Neuronal stem cell (in vitro differentiated cells): Measurements from ENCODE around the gene KLHDC4.
A peak's percentile ranks its signal among the peaks of the same experiment; 100 is the strongest.

Experiments used
- DNase-seq: peaks from one replicate; pipeline ENCODE4 v3.0.0-alpha.2; 2013; ENCODE audit warnings: low spot score
- H2AFZ ChIP-seq: one replicate; pipeline ENCODE4 v1.6.1; 2013; ENCODE audit warnings: mild to moderate bottlenecking, low read length, inconsistent platforms
- H2AK5ac ChIP-seq: 2 replicates; pipeline ENCODE4 v1.6.1; 2013; ENCODE audit warnings: low read depth, mild to moderate bottlenecking, inconsistent platforms, low read length, moderate library complexity, mixed read lengths
- H2BK120ac ChIP-seq: 2 replicates; pipeline ENCODE4 v1.6.1; 2013; ENCODE audit warnings: low read depth, mild to moderate bottlenecking, inconsistent platforms, low read length, moderate library complexity, mixed read lengths
- H2BK12ac ChIP-seq: one replicate; pipeline ENCODE4 v1.6.1; 2013; ENCODE audit warnings: low read length, inconsistent platforms
- H2BK15ac ChIP-seq: 2 replicates; pipeline ENCODE4 v1.6.1; 2013; ENCODE audit warnings: mild to moderate bottlenecking, low read length, inconsistent platforms, mixed read lengths
- H2BK5ac ChIP-seq: one replicate; pipeline ENCODE4 v1.6.1; 2013; ENCODE audit warnings: inconsistent platforms, mild to moderate bottlenecking, low read length, moderate library complexity
- H3K14ac ChIP-seq: one replicate; pipeline ENCODE4 v1.6.1; 2013; ENCODE audit warnings: low read length, inconsistent platforms
- H3K18ac ChIP-seq: 2 replicates; pipeline ENCODE4 v1.6.1; 2013; ENCODE audit warnings: low read length, inconsistent platforms
- H3K23ac ChIP-seq: 2 replicates; pipeline ENCODE4 v1.6.1; 2013; ENCODE audit warnings: low read depth, mild to moderate bottlenecking, mixed read lengths, low read length, inconsistent platforms; ENCODE audit not compliant: poor library complexity
- H3K27ac ChIP-seq: replicated peaks from 3 replicates; pipeline ENCODE4 v1.5.1; 2013; ENCODE audit warnings: low read length, inconsistent platforms
- H3K27me3 ChIP-seq, 3 experiments: 2 replicates each; pipeline ENCODE4 v1.6.1; 2013; ENCODE audit warnings: low read length in 3 of 3, mild to moderate bottlenecking in 2 of 3, inconsistent platforms in 1 of 3, low read depth in 1 of 3, mixed read lengths in 1 of 3, moderate library complexity in 1 of 3; ENCODE audit not compliant: control insufficient read depth in 3 of 3, insufficient read depth in 3 of 3
- H3K36me3 ChIP-seq, 2 donors: replicated peaks in 1 of 2; 2 replicates each; pipeline ENCODE4 v1.6.1; 2013; ENCODE audit warnings: low read length in 2 of 2; ENCODE audit not compliant: control insufficient read depth in 2 of 2, insufficient read depth in 2 of 2
- H3K4ac ChIP-seq: 2 replicates; pipeline ENCODE4 v1.6.1; 2013; ENCODE audit warnings: inconsistent platforms, mild to moderate bottlenecking, low read length, moderate library complexity
- H3K4me1 ChIP-seq, 2 donors: 1 replicate in 1 of 2; 2 replicates in 1 of 2; pipeline ENCODE4 v1.6.1; 2013; ENCODE audit warnings: low read length in 2 of 2, low read depth in 1 of 2; ENCODE audit not compliant: control insufficient read depth in 2 of 2, insufficient read depth in 1 of 2
- H3K4me2 ChIP-seq: one replicate; pipeline ENCODE4 v1.6.1; 2013; ENCODE audit warnings: mild to moderate bottlenecking, low read length, inconsistent platforms; ENCODE audit not compliant: insufficient read depth, poor library complexity, severe bottlenecking
- H3K4me3 ChIP-seq, 2 donors: 2 replicates each; pipeline ENCODE4 v1.5.1; 2013; ENCODE audit warnings: low read length in 2 of 2, mild to moderate bottlenecking in 2 of 2, inconsistent platforms in 1 of 2, moderate library complexity in 1 of 2
- H3K79me1 ChIP-seq: one replicate; pipeline ENCODE4 v1.6.1; 2013; ENCODE audit warnings: low read depth, mild to moderate bottlenecking, inconsistent platforms, low read length, moderate library complexity
- H3K9ac ChIP-seq: one replicate; pipeline ENCODE4 v1.6.1; 2013; ENCODE audit warnings: mild to moderate bottlenecking, low read depth, low read length, inconsistent platforms; ENCODE audit not compliant: poor library complexity
- H3K9me3 ChIP-seq, 2 donors: replicated peaks in 1 of 2; 2 replicates each; pipeline versions ENCODE3 to v1.6.1; 2013; ENCODE audit warnings: low read length in 2 of 2, mild to moderate bottlenecking in 2 of 2, inconsistent platforms in 1 of 2, low read depth in 1 of 2, mixed read lengths in 1 of 2, moderate library complexity in 1 of 2; ENCODE audit not compliant: control insufficient read depth in 2 of 2, insufficient read depth in 1 of 2
- H4K8ac ChIP-seq: one replicate; pipeline ENCODE4 v1.6.1; 2013; ENCODE audit warnings: low read depth, mild to moderate bottlenecking, inconsistent platforms, low read length, moderate library complexity
- H4K91ac ChIP-seq: one replicate; pipeline ENCODE4 v1.6.1; 2013; ENCODE audit warnings: low read length, low read depth, mild to moderate bottlenecking, inconsistent platforms; ENCODE audit not compliant: poor library complexity
- WGBS, 2 donors: extraction: QIAGEN DNeasy Blood & Tissue Kit; methylation state at CpG; one replicate each; pipeline ENCODE4 v1.1.7; 2013; ENCODE audit warnings: missing lambda C conversion rate in 2 of 2, mixed read lengths in 1 of 2; ENCODE audit not compliant: insufficient read length in 2 of 2, insufficient replicate concordance in 1 of 2; ENCODE audit errors: extremely low coverage in 2 of 2; 5-methylcytosine and 5-hydroxymethylcytosine counted together

The KLHDC4 gene

GRCh38 chr16:87665193-87665592, 100.6 kb downstream of the KLHDC4 start:
- Histone ChIP-seq H2AK5ac (no peak overlapping the region), H4K8ac (no peak overlapping the region), H3K27me3 (no peaks in the 10 kb centered on the region), H2BK5ac (peak overlapping the region; percentile 82), H3K23ac (peak overlapping the region; percentile 73), H3K4me3 (no peak overlapping the region), H4K91ac (no peak overlapping the region), H2BK120ac (no peak overlapping the region), H3K79me1 (peaks cover 1% of the 10 kb centered on the region), H3K9ac (no peak overlapping the region), H3K36me3 (no peaks in the 10 kb centered on the region), H2BK15ac (no peak overlapping the region), H3K14ac (peak overlapping the region; percentile 98), H3K18ac (peak overlapping the region; percentile 53), H3K4me2 (no peak overlapping the region), H3K4ac (no peak overlapping the region), H2BK12ac (no peak overlapping the region), H2AFZ (no peak overlapping the region), H3K4me1 (peaks cover 0 to 2% of the 10 kb centered on the region in 2 donors), H3K27ac (no peak overlapping the region), H3K9me3 (no peaks in the 10 kb centered on the region)
- DNase-seq, result no peak
- WGBS, 2 donors, result no CpG with 5 or more reads among the region's 15 CpGs

GRCh38 chr16:87664792-87665191, 101.0 kb downstream of the KLHDC4 start:
- Histone ChIP-seq H2BK12ac (no peak overlapping the region), H3K4ac (no peak overlapping the region), H2AK5ac (no peak overlapping the region), H2BK120ac (no peak overlapping the region), H3K9ac (no peak overlapping the region), H2AFZ (no peak overlapping the region), H3K18ac (no peak overlapping the region), H2BK5ac (no peak overlapping the region), H3K9me3 (no peaks in the 10 kb centered on the region), H3K79me1 (peaks cover 1% of the 10 kb centered on the region), H3K27me3 (no peaks in the 10 kb centered on the region), H2BK15ac (no peak overlapping the region), H3K27ac (no peak overlapping the region), H3K14ac (no peak overlapping the region), H3K36me3 (no peaks in the 10 kb centered on the region), H3K4me2 (no peak overlapping the region), H4K8ac (no peak overlapping the region), H3K4me1 (peaks cover 0 to 2% of the 10 kb centered on the region in 2 donors), H4K91ac (no peak overlapping the region), H3K23ac (peak overlapping the region; percentile 85), H3K4me3 (no peak overlapping the region)
- WGBS, 2 donors, result no CpG with 5 or more reads among the region's 11 CpGs
- no peak for DNase-seq

- Histone ChIP-seq H2BK12ac (no peak overlapping the region), H3K27ac (no peak overlapping the region), H2BK15ac (no peak overlapping the region), H3K4me2 (no peak overlapping the region), H3K9me3 (no peaks in the 10 kb centered on the region), H2BK120ac (no peak overlapping the region), H2BK5ac (no peak overlapping the region), H2AFZ (no peak overlapping the region), H3K27me3 (no peaks in the 10 kb centered on the region), H3K79me1 (no peaks in the 10 kb centered on the region), H4K8ac (no peak overlapping the region), H4K91ac (no peak overlapping the region), H3K36me3 (no peaks in the 10 kb centered on the region), H3K14ac (no peak overlapping the region), H2AK5ac (no peak overlapping the region), H3K23ac (no peak overlapping the region), H3K18ac (no peak overlapping the region), H3K9ac (no peak overlapping the region), H3K4me3 (no peak overlapping the region), H3K4me1 (peaks cover 0 to 7% of the 10 kb centered on the region in 2 donors), H3K4ac (no peak overlapping the region)
- DNase-seq, result no peak
- no CpG with 5 or more reads among the region's 25 CpGs for WGBS, 2 donors
These were observed 103.3 kb downstream of the KLHDC4 start for GRCh38 chr16:87662254-87663204.

- Histone ChIP-seq H2BK120ac (no peak overlapping the region), H2AK5ac (no peak overlapping the region), H3K18ac (no peak overlapping the region), H2BK5ac (no peak overlapping the region), H2BK12ac (no peak overlapping the region), H4K91ac (no peak overlapping the region), H3K36me3 (no peaks in the 10 kb centered on the region), H3K4me2 (no peak overlapping the region), H3K9me3 (no peaks in the 10 kb centered on the region), H2BK15ac (no peak overlapping the region), H4K8ac (no peak overlapping the region), H3K9ac (no peak overlapping the region), H3K14ac (no peak overlapping the region), H3K4me3 (no peak overlapping the region), H3K4ac (no peak overlapping the region), H2AFZ (no peak overlapping the region), H3K27me3 (no peaks in the 10 kb centered on the region), H3K23ac (no peak overlapping the region), H3K27ac (no peak overlapping the region), H3K79me1 (no peaks in the 10 kb centered on the region), H3K4me1 (peaks cover 0 to 7% of the 10 kb centered on the region in 2 donors)
- peak; percentile 63 for DNase-seq
- WGBS, 2 donors, result no CpG with 5 or more reads among the region's 16 CpGs
These were observed 104.2 kb downstream of the KLHDC4 start for GRCh38 chr16:87661561-87661960.
